Measurements from ENCODE around the gene AUTS2. TPM values are rescaled to one million over a fixed set of nuclear protein-coding genes. Genes with fewer than 3 reads are reported as not detected.

The AUTS2 gene
- total and polyA plus RNA-seq, 4 donors, result 4.9 to 24.4 (median 7.0) TPM

DNA sequence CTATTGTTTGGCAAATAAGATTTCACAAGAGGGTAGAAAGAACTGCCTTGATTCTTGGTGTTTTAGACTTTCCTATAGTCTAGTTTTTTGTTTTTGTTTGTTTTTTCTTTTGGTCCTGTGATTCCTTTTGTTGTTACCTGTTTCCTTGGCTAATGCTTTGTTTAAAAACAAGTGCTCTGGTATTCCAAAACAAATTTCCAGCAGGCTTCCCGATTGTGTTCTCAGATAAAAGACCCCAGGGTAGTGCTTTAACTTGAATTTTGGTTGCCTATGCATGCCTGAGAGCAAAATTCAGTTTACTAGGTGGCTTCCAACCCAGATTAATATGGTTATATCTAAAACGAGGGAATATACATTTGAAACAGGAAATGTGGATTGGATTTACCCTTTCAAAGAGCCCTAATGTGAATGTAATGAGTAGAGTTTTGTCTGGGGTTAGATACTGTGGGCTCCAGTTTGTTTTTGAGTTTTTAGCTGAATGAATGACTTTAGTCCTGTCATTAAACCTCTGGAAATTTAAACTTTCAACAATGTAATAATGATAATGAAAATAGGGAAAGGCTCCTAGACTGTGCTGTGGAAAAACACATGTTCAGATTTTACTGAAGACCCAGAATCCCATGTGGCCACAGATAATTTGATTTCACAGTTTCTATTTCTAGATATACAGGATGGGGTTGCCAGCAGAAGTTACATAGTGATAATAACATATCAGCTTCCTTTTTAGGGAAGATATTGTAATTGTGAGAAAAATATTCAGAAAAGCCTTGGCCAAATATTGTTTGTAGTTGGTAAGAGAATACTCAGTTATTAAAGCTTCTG, 23.9 kb downstream of the AUTS2 start:
- TF ChIP-seq FOXA1 (IDR thresholded peaks at IDR 0.05), result no peak
- TF ChIP-seq, protein P1, sequence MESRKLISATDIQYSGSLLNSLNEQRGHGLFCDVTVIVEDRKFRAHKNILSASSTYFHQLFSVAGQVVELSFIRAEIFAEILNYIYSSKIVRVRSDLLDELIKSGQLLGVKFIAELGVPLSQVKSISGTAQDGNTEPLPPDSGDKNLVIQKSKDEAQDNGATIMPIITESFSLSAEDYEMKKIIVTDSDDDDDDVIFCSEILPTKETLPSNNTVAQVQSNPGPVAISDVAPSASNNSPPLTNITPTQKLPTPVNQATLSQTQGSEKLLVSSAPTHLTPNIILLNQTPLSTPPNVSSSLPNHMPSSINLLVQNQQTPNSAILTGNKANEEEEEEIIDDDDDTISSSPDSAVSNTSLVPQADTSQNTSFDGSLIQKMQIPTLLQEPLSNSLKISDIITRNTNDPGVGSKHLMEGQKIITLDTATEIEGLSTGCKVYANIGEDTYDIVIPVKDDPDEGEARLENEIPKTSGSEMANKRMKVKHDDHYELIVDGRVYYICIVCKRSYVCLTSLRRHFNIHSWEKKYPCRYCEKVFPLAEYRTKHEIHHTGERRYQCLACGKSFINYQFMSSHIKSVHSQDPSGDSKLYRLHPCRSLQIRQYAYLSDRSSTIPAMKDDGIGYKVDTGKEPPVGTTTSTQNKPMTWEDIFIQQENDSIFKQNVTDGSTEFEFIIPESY (IDR thresholded peaks at IDR 0.05), result no peak
- no peak for TF ChIP-seq EGR1 (IDR thresholded peaks at IDR 0.05; ENCODE audit: low read depth in 2 of 2)
- no peak for TF ChIP-seq HNF4A (conservative IDR thresholded peaks at IDR 0.05)
- TF ChIP-seq, protein P2, sequence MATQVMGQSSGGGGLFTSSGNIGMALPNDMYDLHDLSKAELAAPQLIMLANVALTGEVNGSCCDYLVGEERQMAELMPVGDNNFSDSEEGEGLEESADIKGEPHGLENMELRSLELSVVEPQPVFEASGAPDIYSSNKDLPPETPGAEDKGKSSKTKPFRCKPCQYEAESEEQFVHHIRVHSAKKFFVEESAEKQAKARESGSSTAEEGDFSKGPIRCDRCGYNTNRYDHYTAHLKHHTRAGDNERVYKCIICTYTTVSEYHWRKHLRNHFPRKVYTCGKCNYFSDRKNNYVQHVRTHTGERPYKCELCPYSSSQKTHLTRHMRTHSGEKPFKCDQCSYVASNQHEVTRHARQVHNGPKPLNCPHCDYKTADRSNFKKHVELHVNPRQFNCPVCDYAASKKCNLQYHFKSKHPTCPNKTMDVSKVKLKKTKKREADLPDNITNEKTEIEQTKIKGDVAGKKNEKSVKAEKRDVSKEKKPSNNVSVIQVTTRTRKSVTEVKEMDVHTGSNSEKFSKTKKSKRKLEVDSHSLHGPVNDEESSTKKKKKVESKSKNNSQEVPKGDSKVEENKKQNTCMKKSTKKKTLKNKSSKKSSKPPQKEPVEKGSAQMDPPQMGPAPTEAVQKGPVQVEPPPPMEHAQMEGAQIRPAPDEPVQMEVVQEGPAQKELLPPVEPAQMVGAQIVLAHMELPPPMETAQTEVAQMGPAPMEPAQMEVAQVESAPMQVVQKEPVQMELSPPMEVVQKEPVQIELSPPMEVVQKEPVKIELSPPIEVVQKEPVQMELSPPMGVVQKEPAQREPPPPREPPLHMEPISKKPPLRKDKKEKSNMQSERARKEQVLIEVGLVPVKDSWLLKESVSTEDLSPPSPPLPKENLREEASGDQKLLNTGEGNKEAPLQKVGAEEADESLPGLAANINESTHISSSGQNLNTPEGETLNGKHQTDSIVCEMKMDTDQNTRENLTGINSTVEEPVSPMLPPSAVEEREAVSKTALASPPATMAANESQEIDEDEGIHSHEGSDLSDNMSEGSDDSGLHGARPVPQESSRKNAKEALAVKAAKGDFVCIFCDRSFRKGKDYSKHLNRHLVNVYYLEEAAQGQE (IDR thresholded peaks at IDR 0.05), result no peak
- TF ChIP-seq, protein P3, sequence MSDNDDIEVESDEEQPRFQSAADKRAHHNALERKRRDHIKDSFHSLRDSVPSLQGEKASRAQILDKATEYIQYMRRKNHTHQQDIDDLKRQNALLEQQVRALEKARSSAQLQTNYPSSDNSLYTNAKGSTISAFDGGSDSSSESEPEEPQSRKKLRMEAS (IDR thresholded peaks at IDR 0.05), result no peak
- TF ChIP-seq SP1 (IDR thresholded peaks at IDR 0.05), result no peak
- TF ChIP-seq YY1 (IDR thresholded peaks at IDR 0.05), result no peak
- no peak for TF ChIP-seq HNF4G (IDR thresholded peaks at IDR 0.05)
- no peak for TF ChIP-seq RAD21 (IDR thresholded peaks at IDR 0.05)
- TF ChIP-seq NR2F2 (IDR thresholded peaks at IDR 0.05), result no peak
- TF ChIP-seq, protein P4, sequence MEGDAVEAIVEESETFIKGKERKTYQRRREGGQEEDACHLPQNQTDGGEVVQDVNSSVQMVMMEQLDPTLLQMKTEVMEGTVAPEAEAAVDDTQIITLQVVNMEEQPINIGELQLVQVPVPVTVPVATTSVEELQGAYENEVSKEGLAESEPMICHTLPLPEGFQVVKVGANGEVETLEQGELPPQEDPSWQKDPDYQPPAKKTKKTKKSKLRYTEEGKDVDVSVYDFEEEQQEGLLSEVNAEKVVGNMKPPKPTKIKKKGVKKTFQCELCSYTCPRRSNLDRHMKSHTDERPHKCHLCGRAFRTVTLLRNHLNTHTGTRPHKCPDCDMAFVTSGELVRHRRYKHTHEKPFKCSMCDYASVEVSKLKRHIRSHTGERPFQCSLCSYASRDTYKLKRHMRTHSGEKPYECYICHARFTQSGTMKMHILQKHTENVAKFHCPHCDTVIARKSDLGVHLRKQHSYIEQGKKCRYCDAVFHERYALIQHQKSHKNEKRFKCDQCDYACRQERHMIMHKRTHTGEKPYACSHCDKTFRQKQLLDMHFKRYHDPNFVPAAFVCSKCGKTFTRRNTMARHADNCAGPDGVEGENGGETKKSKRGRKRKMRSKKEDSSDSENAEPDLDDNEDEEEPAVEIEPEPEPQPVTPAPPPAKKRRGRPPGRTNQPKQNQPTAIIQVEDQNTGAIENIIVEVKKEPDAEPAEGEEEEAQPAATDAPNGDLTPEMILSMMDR (IDR thresholded peaks at IDR 0.05; ENCODE audit: low read depth, low read length, missing input control), result no peak
- TF ChIP-seq, protein P5, sequence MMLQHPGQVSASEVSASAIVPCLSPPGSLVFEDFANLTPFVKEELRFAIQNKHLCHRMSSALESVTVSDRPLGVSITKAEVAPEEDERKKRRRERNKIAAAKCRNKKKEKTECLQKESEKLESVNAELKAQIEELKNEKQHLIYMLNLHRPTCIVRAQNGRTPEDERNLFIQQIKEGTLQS (IDR thresholded peaks at IDR 0.05), result no peak
- TF ChIP-seq FOXA2 (IDR thresholded peaks at IDR 0.05), result no peak
- TF ChIP-seq JUND (IDR thresholded peaks at IDR 0.05), result no peak
- no peak for TF ChIP-seq TAF1 (conservative IDR thresholded peaks at IDR 0.05)
- no peak for TF ChIP-seq GABPA (IDR thresholded peaks at IDR 0.05 in 1 of 2, conservative IDR thresholded peaks at IDR 0.05 in 1 of 2)
- TF ChIP-seq RXRA (IDR thresholded peaks at IDR 0.05), result no peak
- Histone ChIP-seq H3K27me3 (ENCODE audit: control insufficient read depth in 4 of 4, insufficient read depth in 4 of 4, low read length in 3 of 4) (peaks cover 0 to 2% (median 0%) of the 10 kb centered on the region in 4 donors), H3K4me3 (ENCODE audit: low read depth in 1 of 3, low read length in 3 of 3) (no peak overlapping the region), H3K9me3 (ENCODE audit: control insufficient read depth in 4 of 4, low read length in 3 of 4) (no peaks in the 10 kb centered on the region), H3K27ac (ENCODE audit: low read depth in 1 of 2, low read length in 2 of 2) (no peak overlapping the region), H3K36me3 (ENCODE audit: control insufficient read depth in 4 of 4, insufficient read depth in 3 of 4, low read depth in 1 of 4, low read length in 3 of 4) (no peaks in the 10 kb centered on the region), H3K4me1 (ENCODE audit: control insufficient read depth in 4 of 4, insufficient read depth in 4 of 4, low read length in 3 of 4) (peaks cover 0 to 3% (median 0%) of the 10 kb centered on the region in 4 donors), H3K9ac (ENCODE audit: low read depth in 1 of 2, low read length in 2 of 2) (no peak overlapping the region)
- 53% methylated on average over 2 of the region's 2 CpGs for WGBS
- DNase-seq (ENCODE audit: low spot score), result no peak
